HG02840 (cell line): ENCODE data around the gene TWIST2.

Experiments used
- ATAC-seq: cut with Tn5 transposase; IDR thresholded peaks from one replicate; pipeline ENCODE4 v1.9.1; 2021; ENCODE audit warnings: mild to moderate bottlenecking, moderate library complexity, moderate number of reproducible peaks; ENCODE audit not compliant: unreplicated experiment, low FRiP score

Gene TWIST2

GRCh38 chr2:238913931-238914647 is 66.2 kb downstream of the TWIST2 start:
- no peak for ATAC-seq

GRCh38 chr2:238914648-238915015 is 66.7 kb downstream of the TWIST2 start:
- no peak for ATAC-seq

DNA sequence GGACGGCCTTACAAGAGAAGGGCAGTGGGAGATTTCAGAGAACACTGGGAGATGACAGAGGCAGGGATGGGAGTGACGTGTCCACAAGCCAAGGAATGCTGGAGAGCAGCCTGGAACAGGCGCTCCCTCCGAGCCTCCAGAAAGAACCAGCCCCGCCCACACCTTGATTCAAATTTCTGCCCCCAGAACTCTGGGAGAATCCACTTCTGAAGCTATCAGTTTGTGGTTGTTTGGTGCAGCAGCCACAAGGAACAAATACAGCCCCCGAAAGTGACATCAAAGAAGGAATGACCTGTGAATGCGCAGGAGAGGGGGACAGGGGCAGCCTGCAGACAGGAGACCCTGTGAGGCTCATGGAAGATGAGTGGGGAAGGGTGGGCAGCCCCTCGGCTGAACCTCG is 67.3 kb downstream of the TWIST2 start:
- no peak for ATAC-seq

- no peak for ATAC-seq
Observed at GRCh38 chr2:238915596-238915995, 67.7 kb downstream of the TWIST2 start.

- ATAC-seq = no peak
Observed at GRCh38 chr2:238916176-238916874, 68.4 kb downstream of the TWIST2 start.

DNA sequence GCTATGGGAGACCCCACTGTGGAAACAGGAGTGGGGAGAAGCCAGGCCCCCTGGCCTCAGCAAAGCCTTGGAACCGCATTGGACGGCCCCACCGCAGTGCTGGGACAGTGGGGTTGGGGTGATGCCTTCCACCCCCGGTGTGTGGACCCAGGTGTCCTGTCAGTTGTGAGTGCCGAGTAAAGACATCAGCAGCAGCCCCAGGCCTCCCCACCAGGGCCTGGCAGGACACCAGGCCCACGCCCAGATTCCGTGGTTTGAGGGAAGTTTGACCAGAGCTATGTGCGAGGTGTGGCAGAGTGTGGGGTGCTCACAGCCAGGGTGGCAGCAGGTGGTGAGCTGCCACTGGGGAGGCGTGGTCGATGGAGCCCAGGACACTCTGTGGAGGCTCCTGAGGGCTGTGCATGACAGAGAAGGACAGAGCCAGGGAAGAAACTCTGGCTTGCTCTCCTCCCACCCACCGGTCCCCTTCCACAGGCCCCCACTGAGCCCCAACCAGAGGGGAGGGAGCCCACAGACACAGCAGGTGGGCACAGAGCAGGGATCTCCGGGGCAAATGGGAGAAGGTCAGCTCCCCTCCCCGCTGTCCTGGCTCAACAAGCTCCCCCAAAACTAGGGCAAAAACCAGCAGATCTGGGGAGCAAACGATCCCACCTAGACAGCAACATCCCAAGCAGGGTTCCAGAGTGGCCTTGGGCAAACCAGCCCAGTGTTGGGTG is 69.1 kb downstream of the TWIST2 start:
- no peak for ATAC-seq

- ATAC-seq = no peak
Observed at GRCh38 chr2:238919307-238919706, 71.4 kb downstream of the TWIST2 start.

GRCh38 chr2:238920053-238920452 is 72.2 kb downstream of the TWIST2 start:
- no peak for ATAC-seq

GRCh38 chr2:238920601-238921001 is 72.7 kb downstream of the TWIST2 start:
- ATAC-seq = no peak

- no peak for ATAC-seq
Observed at GRCh38 chr2:238921259-238921658, 73.4 kb downstream of the TWIST2 start.

- no peak for ATAC-seq
Observed at GRCh38 chr2:238921681-238922319, 73.9 kb downstream of the TWIST2 start.

- no peak for ATAC-seq
Observed at GRCh38 chr2:238922435-238922834, 74.5 kb downstream of the TWIST2 start.

GRCh38 chr2:238924032-238924431 is 76.1 kb downstream of the TWIST2 start:
- no peak for ATAC-seq

GRCh38 chr2:238924796-238925195 is 76.9 kb downstream of the TWIST2 start:
- ATAC-seq = no peak

DNA sequence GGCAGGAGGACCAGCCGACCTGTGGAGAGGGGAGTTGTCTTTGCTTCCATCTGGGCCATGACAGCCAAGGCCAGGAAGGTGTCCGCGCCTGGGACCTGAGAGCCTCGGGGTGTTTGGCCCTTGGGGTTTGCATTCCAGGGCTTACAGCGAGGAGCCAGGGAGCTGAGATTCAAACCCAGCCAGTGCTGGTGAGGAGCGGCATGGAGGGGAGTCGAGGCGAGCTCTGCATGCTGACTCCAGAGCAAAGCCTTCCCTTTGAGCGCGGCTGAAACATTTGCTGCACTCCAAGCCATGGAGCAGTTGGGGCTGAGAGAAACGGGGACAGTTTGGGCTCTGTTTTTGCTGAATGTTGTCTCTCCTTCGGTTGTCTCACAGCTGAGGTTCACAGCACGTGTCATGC is 77.4 kb downstream of the TWIST2 start:
- no peak for ATAC-seq

- ATAC-seq = no peak
Observed at GRCh38 chr2:238925816-238926521, 78.1 kb downstream of the TWIST2 start.

DNA sequence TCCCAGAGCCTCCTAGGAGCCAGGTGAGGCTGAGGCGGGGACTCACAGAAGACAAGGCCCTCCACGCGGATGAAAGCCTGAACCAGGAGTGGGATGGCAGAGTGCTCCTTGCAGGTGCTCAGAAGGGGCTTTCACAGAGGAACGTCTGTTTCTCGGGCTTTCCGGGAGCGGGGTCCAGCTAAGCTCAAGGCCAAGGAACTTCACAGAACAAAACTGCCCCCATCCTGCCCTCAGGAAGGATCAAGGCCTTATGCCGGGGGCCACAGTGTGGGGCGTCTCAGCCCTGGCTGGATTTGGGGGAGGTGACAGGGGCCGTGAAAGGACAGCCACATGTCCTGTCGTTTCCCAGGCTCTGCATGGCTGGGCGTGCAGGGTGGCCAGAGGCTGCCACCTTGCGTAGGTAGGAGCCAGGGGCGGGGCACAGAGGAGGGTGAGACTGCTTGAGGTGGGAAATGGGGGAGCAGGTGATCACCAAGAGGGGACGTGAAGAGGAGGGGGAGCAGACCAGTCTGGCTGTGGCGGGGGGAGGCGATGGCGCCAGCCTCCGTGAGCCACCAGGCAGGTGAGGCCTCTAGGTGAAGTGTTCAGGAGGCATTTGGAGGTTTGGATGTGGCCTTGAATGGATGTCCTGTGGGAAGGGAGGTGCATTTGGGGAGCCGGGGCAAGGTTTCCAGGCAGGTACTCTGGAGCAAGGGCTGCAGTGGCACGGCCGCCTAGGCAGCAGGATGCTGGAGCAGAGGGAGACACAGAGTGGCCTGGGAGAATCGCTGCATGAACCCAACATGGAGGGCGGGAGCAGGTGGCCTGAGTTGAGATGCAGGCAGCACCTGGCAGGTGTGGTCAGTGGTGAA is 79.1 kb downstream of the TWIST2 start:
- no peak for ATAC-seq

GRCh38 chr2:238927746-238928519 is 80.0 kb downstream of the TWIST2 start:
- no peak for ATAC-seq
